ENCODE measurements around the gene EFR3B.
"Not testable (repeated sequence)": the region's sequence is repeated elsewhere in the genome, so short reads cannot be mapped to it uniquely, and the experiment has no call there.

Gene EFR3B

DNA sequence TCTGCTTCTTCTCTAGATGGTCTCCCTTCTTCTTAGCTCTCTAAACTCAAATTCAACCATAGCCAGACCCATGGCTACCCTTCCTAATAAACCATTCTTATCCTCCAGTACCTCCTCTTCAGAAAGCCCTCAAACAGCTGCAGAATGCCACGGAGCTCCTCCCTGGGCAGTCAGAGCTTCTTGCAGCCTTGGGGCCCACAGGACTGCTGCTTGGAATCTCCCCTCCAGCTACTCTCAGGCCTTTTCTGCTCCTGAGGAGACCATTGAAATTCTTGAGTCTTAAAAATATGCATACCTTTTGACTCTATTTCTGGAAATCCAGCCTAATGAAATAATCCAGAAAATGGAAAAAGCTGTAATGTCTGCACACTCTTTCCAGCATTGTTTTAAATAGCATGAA is 30.7 kb downstream of the EFR3B start:
- DNase-seq (ENCODE audit: low read depth in 2 of 2, low spot score in 1 of 2) = no peak

DNA sequence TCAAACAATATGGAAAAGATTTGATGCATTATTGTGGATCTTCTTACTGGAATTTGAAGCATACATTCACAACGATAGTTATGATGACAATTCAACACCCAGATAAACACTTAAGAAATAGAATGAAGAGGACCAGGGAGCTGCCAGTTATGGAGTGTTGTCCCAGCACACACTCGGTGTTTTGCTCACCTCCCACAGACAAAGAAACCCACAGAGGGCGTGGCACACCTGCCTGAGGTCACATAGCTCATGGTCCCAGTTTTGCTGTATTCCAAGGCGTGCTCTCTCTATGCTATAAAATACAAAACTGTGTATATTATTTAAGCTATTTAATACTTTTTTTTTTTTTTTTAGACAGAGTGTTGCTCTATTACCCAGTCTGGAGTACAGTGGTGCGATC is 31.1 kb downstream of the EFR3B start:
- no peak for DNase-seq (ENCODE audit: low read depth in 2 of 2, low spot score in 1 of 2)

DNA sequence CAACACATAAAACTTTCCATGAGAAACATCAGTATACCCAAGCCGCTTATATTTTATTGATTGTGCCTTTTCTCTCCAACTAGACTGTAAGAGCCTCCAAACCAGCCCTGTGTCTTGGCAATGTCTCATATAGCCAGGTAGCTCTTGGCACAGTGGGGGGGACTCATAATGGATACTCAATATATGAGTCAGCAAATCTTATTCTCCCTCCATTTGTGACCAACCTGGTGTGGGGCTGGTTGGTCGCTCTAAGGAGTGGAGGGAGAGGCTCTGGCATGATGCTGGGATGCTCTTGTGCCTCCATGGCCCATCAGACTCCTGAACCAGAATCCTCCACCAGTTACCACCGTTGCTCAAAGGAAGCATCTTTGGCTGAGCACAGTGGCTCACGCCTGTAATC is 32.0 kb downstream of the EFR3B start:
- no peak for DNase-seq (ENCODE audit: low read depth in 2 of 2, low spot score in 1 of 2)

DNA sequence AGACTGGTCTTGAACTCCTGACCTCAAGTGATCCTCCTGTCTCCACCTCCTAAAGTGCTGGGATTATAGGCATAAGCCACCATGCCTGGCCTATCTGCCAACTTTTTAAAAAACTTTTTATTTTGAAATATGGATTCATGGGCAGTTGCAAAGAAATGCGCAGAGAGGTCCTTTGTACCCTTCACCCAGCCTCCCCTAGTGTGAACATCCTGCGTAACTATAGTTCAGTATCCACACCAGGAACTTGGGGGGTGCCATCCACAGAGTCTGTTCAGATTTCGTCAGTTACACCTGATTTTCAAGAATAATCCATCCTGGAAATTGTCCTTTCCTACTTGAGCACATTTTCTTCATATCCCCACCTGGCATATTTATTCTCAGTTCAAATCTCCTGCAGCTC is 33.0 kb downstream of the EFR3B start:
- DNase-seq (ENCODE audit: low read depth in 2 of 2, low spot score in 1 of 2) = no peak

DNA sequence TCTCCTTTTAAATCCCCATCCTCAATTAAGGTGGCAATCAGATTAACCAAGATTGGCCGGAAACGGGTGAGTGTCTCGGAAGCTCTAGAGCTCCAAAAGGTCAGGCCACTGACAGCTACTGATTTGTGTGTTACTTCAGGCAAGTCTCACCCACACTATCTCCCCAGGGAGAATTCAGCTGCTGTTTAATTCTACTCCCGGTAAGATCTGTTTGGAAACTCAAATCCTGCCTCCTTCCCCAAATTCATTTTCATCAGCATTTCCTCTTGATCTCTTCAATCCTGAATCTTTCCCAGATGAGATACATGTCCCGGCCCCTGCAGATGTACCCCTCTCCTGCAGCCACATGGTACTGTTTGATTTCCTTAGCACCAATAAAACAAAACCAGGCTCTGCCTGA is 34.9 kb downstream of the EFR3B start:
- DNase-seq (ENCODE audit: low read depth in 2 of 2, low spot score in 1 of 2) = no peak

DNA sequence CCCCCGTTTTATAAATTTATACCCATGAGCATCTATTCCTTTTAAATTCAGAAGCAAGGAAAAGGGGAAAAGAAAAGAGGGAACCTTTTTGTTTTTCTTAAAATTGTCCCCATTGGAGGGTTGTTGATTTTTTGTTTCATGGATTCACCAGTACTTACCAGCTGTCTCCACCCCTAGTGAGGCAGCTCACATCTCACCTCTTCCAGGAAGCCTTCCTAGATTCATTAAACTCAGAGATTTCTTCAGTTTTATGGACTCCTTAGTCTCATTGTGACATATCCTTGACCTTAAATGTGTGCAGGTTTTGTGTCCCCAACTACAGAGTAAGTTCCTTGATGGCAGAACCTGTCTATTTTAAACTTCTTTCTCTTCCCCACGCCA is 35.9 kb downstream of the EFR3B start:
- no peak for DNase-seq (ENCODE audit: low read depth in 2 of 2, low spot score in 1 of 2)

DNA sequence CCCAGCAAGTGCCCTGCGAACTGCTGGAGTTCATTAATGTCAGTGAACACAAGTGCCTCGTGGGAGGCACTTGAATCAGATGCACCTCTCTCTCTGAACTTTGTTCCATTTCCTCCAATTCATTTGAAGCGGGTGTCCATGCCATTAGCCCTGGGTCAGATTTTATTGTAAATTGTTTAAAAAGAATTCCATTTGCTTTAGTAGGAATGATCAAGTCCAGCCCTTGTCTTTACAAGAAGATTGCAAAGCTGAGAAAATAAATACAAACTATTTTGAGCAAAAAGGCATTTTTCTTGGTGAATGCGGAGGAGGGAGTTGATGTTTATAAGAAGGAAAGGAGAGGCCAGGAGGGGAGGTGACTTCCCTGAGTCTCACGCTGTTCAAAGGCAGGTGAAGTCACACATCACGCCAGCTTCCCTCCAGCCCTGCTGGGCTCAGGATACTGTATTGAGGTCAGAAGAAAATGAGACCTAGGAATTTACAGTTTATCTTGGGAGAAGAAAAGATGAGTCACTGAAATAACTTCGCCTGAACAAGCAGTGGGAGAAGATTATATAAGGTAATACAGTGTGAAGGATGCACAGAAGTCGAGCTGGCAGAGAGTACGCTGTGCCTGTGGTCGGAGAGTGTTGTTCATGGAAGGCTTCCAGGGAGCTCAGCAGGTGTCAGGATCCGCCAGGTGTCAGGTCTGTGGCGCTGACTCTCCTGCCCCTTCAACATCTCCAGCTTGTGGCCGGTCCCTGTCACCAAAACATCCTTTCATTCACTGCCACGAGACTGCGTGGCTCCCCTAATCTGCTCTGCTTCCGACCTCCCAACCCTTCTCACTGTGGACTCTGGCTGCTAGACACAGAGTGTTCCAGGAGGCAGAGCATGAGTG is 36.5 kb downstream of the EFR3B start:
- DNase-seq (ENCODE audit: low read depth in 2 of 2, low spot score in 1 of 2) = no peak

DNA sequence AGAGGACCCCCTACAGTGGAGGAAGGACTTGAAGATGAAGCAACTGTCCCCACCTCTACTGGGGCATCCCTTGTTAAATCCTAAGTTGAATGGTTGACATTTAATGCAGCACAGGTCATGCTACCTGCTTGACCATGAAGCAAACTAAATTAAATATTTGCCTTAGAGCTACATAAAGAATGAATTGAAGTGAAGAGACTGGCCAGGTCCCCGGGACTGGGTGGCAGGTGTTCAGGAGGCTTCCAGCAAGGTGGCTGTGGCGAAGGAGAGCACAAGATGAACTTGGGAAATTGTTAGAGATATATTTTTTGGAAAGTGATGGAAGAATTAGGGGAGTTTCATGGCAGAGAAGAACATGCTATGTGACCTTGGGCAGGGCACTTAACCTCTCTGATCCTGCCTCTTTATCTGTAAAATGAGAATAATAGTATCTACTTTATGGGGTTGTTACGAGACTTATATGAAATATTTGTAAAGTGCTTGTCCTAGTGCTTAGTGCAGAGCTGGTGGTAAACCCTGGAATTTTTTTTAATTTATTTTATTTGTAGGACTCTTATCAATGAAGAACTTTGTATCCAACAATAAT is 37.3 kb downstream of the EFR3B start:
- DNase-seq (ENCODE audit: low read depth in 2 of 2, low spot score in 1 of 2) = no peak

DNA sequence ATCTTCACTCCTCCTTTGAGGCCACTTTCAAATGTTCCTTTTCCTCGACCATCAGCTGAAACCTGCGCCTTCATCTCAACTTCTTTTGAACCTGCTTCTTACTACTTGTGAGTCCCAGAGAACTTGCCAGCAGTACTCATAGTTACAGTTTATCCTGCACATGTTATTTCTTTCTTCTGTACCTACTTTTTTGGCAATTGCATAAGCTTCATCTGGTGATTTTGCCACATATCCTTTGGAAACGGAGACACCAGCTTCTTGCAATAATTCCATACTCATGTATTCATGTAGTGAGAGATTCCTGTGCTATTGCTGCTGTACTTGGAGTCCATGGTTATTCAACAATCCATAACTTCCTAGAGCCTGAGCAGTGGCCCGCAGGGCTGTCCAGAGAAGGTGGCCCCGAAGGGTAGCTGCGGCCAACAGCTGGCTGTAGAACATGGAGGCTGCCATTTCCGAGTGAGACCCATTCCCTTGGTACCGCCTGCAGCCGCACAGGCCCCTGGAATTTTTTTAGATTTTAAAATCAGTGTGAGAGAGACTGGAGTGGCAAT is 39.4 kb downstream of the EFR3B start:
- no peak for DNase-seq (ENCODE audit: low read depth in 2 of 2, low spot score in 1 of 2)

DNA sequence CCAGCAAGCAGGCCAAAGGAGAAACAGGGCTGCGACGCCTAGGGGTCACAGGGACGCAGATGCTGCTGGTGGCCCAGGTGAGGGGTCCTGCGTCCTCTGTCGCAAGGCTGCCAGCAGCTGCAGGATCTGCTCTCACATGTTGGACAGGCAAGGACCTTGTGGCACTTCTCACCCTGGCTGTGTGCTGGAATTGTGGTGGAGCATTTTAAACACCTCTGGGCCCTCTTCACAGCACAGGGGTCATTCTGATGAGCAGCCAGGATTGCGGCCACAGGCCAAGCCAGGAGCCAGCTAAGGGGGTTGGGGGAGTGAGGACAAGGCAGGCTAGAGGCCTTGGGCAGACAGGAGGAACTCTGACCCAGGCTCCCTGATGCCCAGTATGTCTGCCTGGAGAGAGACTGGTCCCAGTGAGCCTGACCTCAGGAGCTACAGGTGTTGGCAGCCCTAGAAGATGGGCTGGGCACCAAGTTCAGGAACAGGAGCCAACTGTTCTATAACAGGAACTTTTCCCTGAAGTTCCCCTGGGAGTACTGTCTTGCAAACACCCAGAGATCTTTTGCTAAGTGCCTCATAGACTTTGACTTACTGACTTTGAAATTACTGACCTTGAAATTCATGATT is 40.2 kb downstream of the EFR3B start:
- no peak for DNase-seq (ENCODE audit: low read depth in 2 of 2, low spot score in 1 of 2)

DNA sequence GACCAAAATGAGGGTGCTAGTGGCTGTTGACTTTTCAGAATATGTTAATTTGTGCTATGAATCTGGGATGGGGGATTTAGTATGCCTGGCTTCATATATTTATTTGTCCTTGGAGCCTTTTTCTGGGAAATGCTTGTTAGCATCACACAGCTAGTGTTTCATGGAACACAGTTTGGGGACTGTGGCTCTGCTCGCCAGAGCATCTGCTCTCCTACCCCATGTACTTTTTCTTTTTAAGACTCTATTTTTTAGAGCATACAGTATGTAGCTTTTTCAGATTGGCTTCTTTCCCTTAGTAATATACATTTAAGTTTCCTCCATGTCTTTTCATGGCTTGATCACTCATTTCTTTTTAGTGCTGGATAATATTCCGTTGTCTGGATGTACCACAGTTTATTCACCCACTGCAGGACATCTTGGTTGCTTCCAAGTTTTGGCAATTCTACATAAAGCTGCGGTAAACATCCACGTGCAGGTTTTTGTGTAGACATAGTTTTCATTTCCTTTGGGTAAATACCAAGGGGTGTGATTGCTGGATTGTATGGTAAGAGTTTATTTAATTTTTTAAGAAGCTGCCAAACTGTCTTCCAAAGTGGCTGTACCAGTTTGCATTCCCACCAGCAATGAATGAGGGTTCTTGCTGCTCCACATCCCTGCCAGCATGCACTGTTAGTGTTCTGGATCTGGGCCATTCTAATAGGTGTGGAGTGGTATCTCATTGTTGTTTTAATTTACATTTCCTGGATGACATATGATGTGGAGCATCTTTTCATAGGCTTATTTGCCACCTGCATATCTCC is 44.1 kb downstream of the EFR3B start:
- no peak for DNase-seq (ENCODE audit: low read depth in 2 of 2, low spot score in 1 of 2)

DNA sequence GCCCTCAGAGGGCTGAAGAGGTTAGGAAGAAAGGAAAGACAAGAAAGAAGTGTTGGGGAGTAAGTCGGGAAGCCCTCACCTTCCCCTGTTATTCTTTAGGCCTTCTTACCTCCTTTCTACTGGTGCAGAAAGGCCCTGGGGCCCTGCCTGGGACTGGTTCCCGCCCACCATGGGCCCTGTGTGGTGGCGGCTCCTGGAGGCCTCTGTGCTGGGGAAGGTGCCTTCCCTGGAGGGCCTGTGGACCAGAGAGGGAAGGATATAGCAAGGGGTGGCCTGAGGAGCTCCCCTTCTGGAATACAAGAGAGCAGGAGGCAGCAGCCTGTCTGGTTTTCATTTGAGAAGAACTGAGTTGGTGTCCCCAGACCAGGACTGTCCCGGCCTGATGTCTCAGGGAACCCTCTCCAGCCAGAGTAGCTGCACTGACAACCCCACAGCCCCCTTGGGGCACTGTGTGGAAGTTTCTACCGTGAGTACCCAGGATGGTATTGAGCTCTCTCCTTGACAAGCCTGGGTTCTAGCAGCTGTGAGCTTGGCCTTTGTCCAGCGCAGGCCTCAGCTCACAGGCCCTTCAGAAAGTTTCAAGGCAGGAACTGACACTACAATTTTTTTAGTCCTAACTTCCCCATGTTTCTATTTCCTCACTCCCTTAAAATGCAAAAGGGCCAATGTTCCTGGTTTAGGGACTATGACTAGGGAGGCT is 47.1 kb downstream of the EFR3B start:
- DNase-seq (ENCODE audit: low read depth in 2 of 2, low spot score in 1 of 2) = no peak

DNA sequence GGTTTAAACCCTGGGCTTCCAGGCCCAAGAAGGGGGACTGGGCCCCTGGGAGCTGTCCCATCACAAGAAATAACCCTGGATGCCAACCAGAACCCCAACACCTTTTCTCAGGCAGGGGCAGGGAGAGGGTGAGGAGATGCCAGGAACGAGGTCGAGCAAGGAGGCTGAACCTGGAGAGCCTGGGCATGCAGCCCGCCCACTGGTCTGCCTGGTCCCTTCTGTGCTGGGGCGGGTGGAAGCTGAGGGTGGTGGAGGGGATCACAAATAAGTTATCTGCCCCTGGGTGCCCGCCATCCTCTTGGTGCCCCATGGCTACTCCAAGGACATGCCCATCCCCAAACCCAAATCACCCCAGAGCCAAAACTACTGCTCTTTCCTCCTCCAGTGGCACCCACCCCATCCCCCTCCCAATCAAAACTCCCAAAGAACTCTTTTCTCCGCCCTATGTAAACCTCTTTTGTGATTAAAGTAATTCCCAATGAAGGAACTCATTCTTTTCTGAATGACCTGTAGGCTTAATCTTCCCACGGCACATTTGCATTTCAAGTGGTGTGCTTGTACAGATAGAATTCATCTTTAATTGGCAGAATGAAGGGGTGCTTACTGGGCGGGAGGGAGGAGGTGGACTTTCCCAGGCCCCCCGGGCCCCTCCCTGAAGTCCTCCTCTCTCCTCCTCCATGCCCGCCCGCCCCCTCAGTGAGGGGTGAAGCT is 47.9 kb downstream of the EFR3B start:
- DNase-seq (ENCODE audit: low read depth in 2 of 2, low spot score in 1 of 2) = no peak

DNA sequence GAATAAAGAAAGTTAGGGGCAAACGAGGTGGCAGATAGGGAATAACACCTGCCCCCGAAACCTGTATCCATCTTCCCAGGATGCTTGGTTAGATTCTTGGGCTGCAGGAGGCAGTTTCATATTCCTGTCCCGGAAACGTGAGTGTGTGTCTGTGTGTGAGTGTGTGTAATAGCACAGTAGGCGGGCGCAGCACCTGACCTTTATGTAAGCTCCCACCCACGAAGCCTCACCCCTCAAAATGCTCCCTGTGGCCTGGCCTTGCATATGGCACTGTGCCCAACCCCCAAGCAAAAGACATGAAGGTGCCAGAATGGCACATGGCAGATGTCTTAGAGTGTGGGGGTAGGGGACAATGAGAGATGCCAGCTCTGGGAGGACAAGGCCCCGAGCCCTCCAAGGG is 48.9 kb downstream of the EFR3B start:
- DNase-seq (ENCODE audit: low read depth in 2 of 2, low spot score in 1 of 2) = no peak

DNA sequence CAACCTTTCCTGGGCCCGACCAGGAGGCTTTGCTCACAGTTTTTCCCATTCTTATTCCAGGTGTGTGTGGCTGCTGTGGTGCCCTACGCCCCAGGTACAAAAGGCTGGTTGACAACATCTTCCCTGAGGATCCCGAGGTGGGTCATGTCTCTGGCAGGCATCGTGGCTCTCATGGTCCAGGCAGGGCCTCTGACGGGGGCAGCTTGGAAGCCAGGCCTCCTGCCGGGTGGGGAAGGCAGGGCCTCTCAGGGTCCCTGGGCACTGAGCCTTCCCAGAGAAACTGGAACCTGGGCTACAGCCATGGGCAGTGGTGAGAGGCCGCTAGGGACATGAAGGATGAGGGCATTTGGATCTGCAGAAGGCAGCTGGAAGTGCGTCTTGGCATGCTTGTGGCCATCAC is 49.4 kb downstream of the EFR3B start:
- no peak for DNase-seq (ENCODE audit: low read depth in 2 of 2, low spot score in 1 of 2)

DNA sequence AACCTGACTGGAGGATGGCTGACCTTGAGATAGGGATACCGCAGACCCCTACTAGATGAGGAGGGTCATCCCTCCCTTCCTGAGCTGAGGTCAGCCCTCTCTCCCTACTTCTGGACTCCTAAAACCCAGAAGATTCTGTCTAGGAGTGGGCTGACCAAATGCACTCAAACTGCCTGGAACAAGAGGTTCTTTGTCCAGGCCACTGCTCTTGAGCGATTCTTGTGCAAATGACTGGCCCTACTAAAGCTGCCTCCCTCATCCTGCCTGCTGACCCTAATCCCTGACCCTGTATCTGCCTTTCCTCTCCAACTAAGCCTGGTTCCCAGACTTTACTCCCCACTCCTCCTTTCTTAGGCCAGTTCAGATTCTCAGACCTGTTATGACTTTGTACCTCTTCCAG is 56.2 kb downstream of the EFR3B start:
- no peak for DNase-seq (ENCODE audit: low read depth in 2 of 2, low spot score in 1 of 2)

DNA sequence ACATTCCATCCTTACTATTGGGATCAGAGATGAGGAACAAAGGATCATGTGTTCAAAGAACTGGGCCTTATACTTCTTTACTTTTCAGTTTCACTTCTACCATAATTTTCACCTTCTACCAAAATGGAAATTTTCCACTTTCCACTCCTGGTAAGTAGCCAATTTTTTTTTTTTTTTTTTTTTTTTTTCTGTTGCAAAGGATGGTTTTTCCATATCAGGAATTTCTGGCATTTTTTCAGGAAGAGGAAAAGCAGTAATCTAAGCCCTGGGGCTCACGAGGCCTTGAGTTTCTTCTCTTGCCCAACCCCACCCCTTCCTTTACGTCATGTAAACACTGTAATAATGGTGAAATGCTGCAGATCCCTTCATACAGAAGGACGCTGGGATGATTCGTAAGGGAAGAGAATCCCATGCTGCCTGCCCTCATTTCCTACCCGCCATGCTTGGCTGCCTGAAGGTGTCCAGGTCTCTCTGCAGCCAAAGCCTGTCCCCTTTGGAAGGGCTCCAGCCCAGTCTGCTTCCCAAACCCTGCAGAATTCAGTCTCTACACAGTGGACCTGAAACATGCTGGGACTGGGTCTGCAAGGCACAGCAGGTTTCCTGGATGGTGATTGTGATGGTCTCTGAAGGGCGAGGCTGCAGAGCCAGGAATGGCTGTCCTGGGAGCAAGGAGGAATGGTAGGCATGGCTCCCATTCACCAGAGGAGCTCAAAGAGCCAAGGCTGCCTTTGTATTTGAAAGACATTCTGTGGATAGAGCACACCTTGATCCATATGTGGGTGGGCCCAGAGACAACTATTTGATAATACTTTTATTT is 57.0 kb downstream of the EFR3B start:
- DNase-seq (ENCODE audit: low read depth in 2 of 2, low spot score in 1 of 2) = no peak

DNA sequence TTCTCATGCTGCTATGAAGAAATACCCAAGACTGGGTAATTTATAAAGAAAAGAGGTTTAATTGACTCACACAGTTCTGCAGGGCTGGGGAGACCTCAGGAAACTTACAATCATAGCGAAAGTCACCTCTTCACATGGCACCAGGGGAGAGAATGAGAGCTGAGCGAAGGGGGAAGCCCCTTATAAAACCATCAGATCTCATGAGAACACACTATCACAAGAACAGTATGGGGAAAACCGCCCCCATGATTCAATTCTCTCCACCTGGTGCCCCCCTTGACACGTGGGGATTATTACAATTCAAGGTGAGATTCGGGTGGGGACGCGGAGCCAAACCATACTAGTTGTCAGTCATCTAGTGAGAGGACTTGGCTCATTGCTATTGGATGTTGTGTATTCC is 60.5 kb downstream of the EFR3B start:
- not testable (repeated sequence) for DNase-seq (ENCODE audit: low read depth in 2 of 2, low spot score in 1 of 2)

DNA sequence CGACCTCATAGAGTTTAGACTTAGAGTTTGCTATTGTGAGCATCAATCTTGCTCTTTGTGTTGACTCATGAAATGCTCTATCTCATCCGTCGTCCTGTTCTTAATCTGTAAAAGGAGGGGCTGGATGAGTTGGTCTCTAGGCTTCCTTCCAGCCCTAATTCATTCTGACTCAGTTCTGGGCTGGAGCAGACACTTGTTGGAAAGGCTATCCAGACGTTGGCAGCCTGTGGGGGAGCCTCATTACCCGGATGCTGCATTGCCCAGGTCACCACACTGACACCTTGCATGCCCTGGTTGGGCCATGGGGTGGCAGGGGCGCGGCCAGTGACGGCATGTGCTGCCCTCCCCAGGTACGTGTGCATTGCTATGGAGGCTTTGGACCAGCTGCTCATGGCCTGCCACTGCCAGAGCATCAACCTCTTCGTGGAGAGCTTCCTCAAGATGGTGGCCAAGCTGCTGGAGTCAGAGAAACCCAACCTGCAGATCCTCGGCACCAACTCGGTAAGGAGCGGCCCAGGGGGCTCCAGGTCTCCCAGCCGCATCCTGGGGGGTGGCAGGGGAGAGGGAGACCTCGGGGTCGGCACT is 61.5 kb downstream of the EFR3B start:
- DNase-seq (ENCODE audit: low read depth in 2 of 2, low spot score in 1 of 2) = no peak
